HEK293 (cell line): ENCODE results near the gene COL24A1.

Experiments used
- CTCF ChIA-PET: fragments of 350-600 bp; formaldehyde crosslinking; extraction: SDS; loops from one replicate; lab custom pipeline; 2021; ENCODE audit warnings: antibody characterized with exemption; lab: Yijun Ruan, JAX
- POLR2A ChIA-PET: fragments of 300-600 bp; formaldehyde crosslinking; extraction: SDS; loops from one replicate; lab custom pipeline; 2020; ENCODE audit warnings: antibody characterized with exemption, inconsistent platforms; lab: Yijun Ruan, JAX
- H3K27ac ChIP-seq: fragments of 200-500 bp; sonication (Bioruptor generic); 2 replicates; pipeline ENCODE4 v1.5.1; 2014; ENCODE audit warnings: low read depth, low read length, control low read depth, inconsistent platforms; ENCODE audit errors: extremely low read depth
- H3K36me3 ChIP-seq, 2 experiments: fragments of 200-500 bp in 1 of 2; sonication (Bioruptor generic) in 1 of 2; 1 replicate in 1 of 2; 2 replicates in 1 of 2; pipeline ENCODE4 v1.5.1; 2014 to 2017; ENCODE audit warnings: inconsistent platforms in 2 of 2, low read length in 2 of 2; ENCODE audit not compliant: control insufficient read depth in 2 of 2, insufficient read depth in 1 of 2
- H3K4me1 ChIP-seq: fragments of 200-500 bp; sonication (Bioruptor generic); 2 replicates; pipeline ENCODE4 v1.5.1; 2014; ENCODE audit warnings: mild to moderate bottlenecking, low read length, inconsistent platforms; ENCODE audit not compliant: control insufficient read depth, insufficient read depth
- H3K4me3 ChIP-seq: 2 replicates; pipeline ENCODE4 v1.5.1; 2011; ENCODE audit warnings: low read depth, mild to moderate bottlenecking, control low read depth, low read length, moderate library complexity
- H3K9me3 ChIP-seq: fragments of 200-500 bp; sonication (Bioruptor generic); 2 replicates; pipeline ENCODE4 v1.5.1; 2014; ENCODE audit warnings: low read depth, low read length, inconsistent platforms; ENCODE audit not compliant: control insufficient read depth, insufficient read depth
- KLF17 ChIP-seq: fragments of 450-650 bp; formaldehyde crosslinking; IDR thresholded peaks from 2 replicates; pipeline ENCODE4 v1.5.1; 2016; ENCODE audit warnings: missing biosample characterization, missing genetic modification characterization
- PATZ1 ChIP-seq: fragments of 450-650 bp; formaldehyde crosslinking; IDR thresholded peaks from 2 replicates; pipeline ENCODE4 v1.5.1; 2016; ENCODE audit warnings: missing biosample characterization, missing genetic modification characterization
- PRDM6 ChIP-seq: fragments of 450-650 bp; formaldehyde crosslinking; IDR thresholded peaks from 2 replicates; pipeline ENCODE4 v1.5.1; 2017; ENCODE audit warnings: missing biosample characterization, missing genetic modification characterization
- ZBTB17 ChIP-seq: fragments of 450-650 bp; formaldehyde crosslinking; IDR thresholded peaks from 2 replicates; pipeline ENCODE4 v1.5.1; 2016; ENCODE audit warnings: missing biosample characterization, missing genetic modification characterization
- ZNF10 ChIP-seq: fragments of 450-650 bp; formaldehyde crosslinking; IDR thresholded peaks from 2 replicates; pipeline ENCODE4 v1.5.1; 2017; ENCODE audit warnings: missing biosample characterization, missing genetic modification characterization
- ZNF112 ChIP-seq: fragments of 450-650 bp; formaldehyde crosslinking; IDR thresholded peaks from 2 replicates; pipeline ENCODE4 v1.5.0; 2017; ENCODE audit warnings: missing biosample characterization, missing genetic modification characterization
- ZNF140 ChIP-seq: fragments of 450-650 bp; formaldehyde crosslinking; IDR thresholded peaks from 2 replicates; pipeline ENCODE4 v1.5.1; 2016; ENCODE audit warnings: missing biosample characterization, missing genetic modification characterization
- ZNF221 ChIP-seq: fragments of 450-650 bp; formaldehyde crosslinking; IDR thresholded peaks from 2 replicates; pipeline ENCODE4 v1.5.1; 2017; ENCODE audit warnings: missing biosample characterization, missing genetic modification characterization, borderline replicate concordance
- ZNF266 ChIP-seq: fragments of 450-650 bp; formaldehyde crosslinking; IDR thresholded peaks from 2 replicates; pipeline ENCODE4 v1.5.1; 2016; ENCODE audit warnings: missing biosample characterization, missing genetic modification characterization, low read depth
- ZNF280C ChIP-seq: fragments of 450-650 bp; formaldehyde crosslinking; IDR thresholded peaks from 2 replicates; pipeline ENCODE4 v1.5.1; 2016; ENCODE audit warnings: missing biosample characterization, missing genetic modification characterization
- ZNF292 ChIP-seq: fragments of 450-650 bp; formaldehyde crosslinking; IDR thresholded peaks from 2 replicates; pipeline ENCODE4 v1.5.1; 2016; ENCODE audit warnings: low read depth, missing biosample characterization, missing genetic modification characterization, borderline replicate concordance
- ZNF416 ChIP-seq: fragments of 450-650 bp; formaldehyde crosslinking; IDR thresholded peaks from 2 replicates; pipeline ENCODE4 v1.5.1; 2016; ENCODE audit warnings: missing biosample characterization, missing genetic modification characterization
- ZNF423 ChIP-seq: fragments of 450-650 bp; formaldehyde crosslinking; IDR thresholded peaks from 2 replicates; pipeline ENCODE4 v1.5.1; 2016; ENCODE audit warnings: missing biosample characterization, missing genetic modification characterization
- ZNF510 ChIP-seq: fragments of 450-650 bp; formaldehyde crosslinking; IDR thresholded peaks from 2 replicates; pipeline ENCODE4 v1.5.1; 2018; ENCODE audit warnings: mild to moderate bottlenecking, missing genetic modification characterization, missing biosample characterization; ENCODE audit not compliant: insufficient replicate concordance
- ZNF621 ChIP-seq: fragments of 450-650 bp; formaldehyde crosslinking; IDR thresholded peaks from 2 replicates; pipeline ENCODE4 v1.5.1; 2017; ENCODE audit warnings: missing biosample characterization, missing genetic modification characterization
- ZNF677 ChIP-seq: fragments of 450-650 bp; IDR thresholded peaks from 2 replicates; pipeline ENCODE4 v1.5.0; 2018; ENCODE audit warnings: missing biosample characterization, mild to moderate bottlenecking, missing genetic modification characterization, moderate library complexity
- ZNF768 ChIP-seq: fragments of 450-650 bp; formaldehyde crosslinking; IDR thresholded peaks from 2 replicates; pipeline ENCODE4 v1.5.1; 2018; ENCODE audit warnings: missing biosample characterization, mild to moderate bottlenecking, missing genetic modification characterization
- ZSCAN18 ChIP-seq: fragments of 450-650 bp; formaldehyde crosslinking; IDR thresholded peaks from 2 replicates; pipeline ENCODE4 v1.5.1; 2016; ENCODE audit warnings: missing biosample characterization, missing genetic modification characterization

The COL24A1 gene

GRCh38 chr1:86068271-86068721 is 88.3 kb downstream of the COL24A1 start:
- ChIA-PET CTCF (no interaction called here), POLR2A (no interaction called here)
- H3K4me3 ChIP-seq, result no peak overlapping the region
- H3K9me3 ChIP-seq, result no peaks in the 10 kb centered on the region
- TF ChIP-seq ZNF112 (tag by site-specific recombination) (no peak), ZNF266 (tag by site-specific recombination) (no peak), ZNF280C (tag by site-specific recombination) (no peak), ZNF221 (tag by site-specific recombination) (no peak), ZNF292 (tag by site-specific recombination) (no peak), ZBTB17 (tag by site-specific recombination) (no peak), ZNF416 (tag by site-specific recombination) (no peak), ZNF510 (tag by site-specific recombination) (no peak), ZSCAN18 (tag by site-specific recombination) (no peak)
- TF ChIP-seq, all 188 proteins: peak for 0
- Histone ChIP-seq H3K36me3 (no peaks in the 10 kb centered on the region), H3K4me1 (no peaks in the 10 kb centered on the region), H3K27ac (no peak overlapping the region)

- Histone ChIP-seq H3K4me3 (no peak overlapping the region), H3K9me3 (no peaks in the 10 kb centered on the region), H3K36me3 (no peaks in the 10 kb centered on the region), H3K4me1 (no peaks in the 10 kb centered on the region), H3K27ac (no peak overlapping the region)
- CTCF ChIA-PET, result no interaction called here
- TF ChIP-seq ZNF10 (tag by site-specific recombination), result no peak
- TF ChIP-seq ZNF621, result no peak
- POLR2A ChIA-PET, result no interaction called here
Observed at GRCh38 chr1:86067626-86068025, 88.9 kb downstream of the COL24A1 start.

- H3K9me3 ChIP-seq, result no peaks in the 10 kb centered on the region
- CTCF ChIA-PET, result interaction anchor here (0.6 kb wide), 1 partner anchor 171 kb away, joined by 3 read pairs; no protein-coding TSS in a partner anchor
- H3K4me1 ChIP-seq, result no peaks in the 10 kb centered on the region
- POLR2A ChIA-PET, result interaction anchor here (0.7 kb wide), 1 partner anchor 969 kb away, joined by 3 read pairs; no protein-coding TSS in a partner anchor
- no peak overlapping the region for H3K4me3 ChIP-seq
- H3K27ac ChIP-seq, result no peak overlapping the region
- no peak for TF ChIP-seq ZNF768
- TF ChIP-seq PRDM6 (tag by site-specific recombination), result peak; percentile 47; the same call in 1 of the 2 replicates
- TF ChIP-seq ZNF423 (tag by site-specific recombination), result no peak
- no peak for TF ChIP-seq ZNF677 (tag by site-specific recombination)
- TF ChIP-seq PATZ1, result no peak
- TF ChIP-seq ZNF140 (tag by site-specific recombination), result no peak
- TF ChIP-seq KLF17 (tag by site-specific recombination), result no peak
- no peaks in the 10 kb centered on the region for H3K36me3 ChIP-seq
Observed at GRCh38 chr1:86064899-86065298, 91.7 kb downstream of the COL24A1 start.
